Measurements from ENCODE around the gene ZNF22. TPM values are rescaled to one million over a fixed set of nuclear protein-coding genes. Genes with fewer than 3 reads are reported as not detected.

The ZNF22 gene
- total RNA-seq, 1 experiment from 2014 or later: 36.9 TPM

GRCh38 chr10:44995914-44996669 lies 4.6 kb upstream of the ZNF22 start:
- H3K27me3 ChIP-seq (ENCODE audit: insufficient read depth, low read length): no peaks in the 10 kb centered on the region
- no peak overlapping the region for H3K4ac ChIP-seq (ENCODE audit: low read depth, low read length)
- H3K23ac ChIP-seq (ENCODE audit: insufficient read length, low read depth, low read length): no peak overlapping the region
- H2BK20ac ChIP-seq (ENCODE audit: low read depth, low read length, poor library complexity, severe bottlenecking): no peak overlapping the region
- H4K20me1 ChIP-seq (ENCODE audit: control insufficient read depth, insufficient read depth, insufficient read length): no peaks in the 10 kb centered on the region
- H3K4me2 ChIP-seq (ENCODE audit: insufficient read depth, insufficient read length, low read length): no peak overlapping the region
- H2AFZ ChIP-seq (ENCODE audit: low read length): no peak overlapping the region
- H2BK5ac ChIP-seq (ENCODE audit: insufficient read length, low read length): no peak overlapping the region
- H2BK15ac ChIP-seq (ENCODE audit: low read depth, low read length): no peak overlapping the region
- no peak overlapping the region for H3T11ph ChIP-seq (ENCODE audit: low read length)
- no peaks in the 10 kb centered on the region for H3K23me2 ChIP-seq (ENCODE audit: insufficient read length, low read depth, low read length, poor library complexity, severe bottlenecking)
- no peak overlapping the region for H3K14ac ChIP-seq (ENCODE audit: insufficient read depth, low read length)
- no peak overlapping the region for H4K8ac ChIP-seq (replicated peaks; ENCODE audit: insufficient read length, low read depth, low read length)
- H2BK120ac ChIP-seq (ENCODE audit: low read depth, low read length, poor library complexity, severe bottlenecking): no peak overlapping the region
- no peak overlapping the region for H4K5ac ChIP-seq (ENCODE audit: insufficient read length, low read depth, low read length)
- Mint-ChIP-seq H3K4me1 (peaks cover 51 to 55% of the 10 kb centered on the region in 2 experiments), H3K36me3 (ENCODE audit: insufficient read depth in 1 of 3, low read depth in 3 of 3) (peaks cover 3 to 25% (median 5%) of the 10 kb centered on the region in 3 experiments; a peak in 5 of 7 replicates), H3K9me3 (peaks cover 0 to 10% of the 10 kb centered on the region in 2 experiments; a peak in 3 of 5 replicates), H3K27me3 (ENCODE audit: low read depth) (peaks cover 12% of the 10 kb centered on the region), H3K27ac (no peak overlapping the region; a peak in 1 of 7 replicates), H3K4me3 (no peak overlapping the region)
- no peak for DNase-seq
- no peak overlapping the region for H2BK12ac ChIP-seq (ENCODE audit: insufficient read length, low read depth, low read length)
- no peaks in the 10 kb centered on the region for H3K9me3 ChIP-seq (ENCODE audit: control insufficient read depth, low read depth, low read length)
- H3K56ac ChIP-seq (ENCODE audit: insufficient read length, low read depth, low read length): no peak overlapping the region
- H3K18ac ChIP-seq (ENCODE audit: insufficient read length, low read depth, low read length): no peak overlapping the region
- no peaks in the 10 kb centered on the region; the same call in none of the 2 replicates for H3K4me1 ChIP-seq (ENCODE audit: insufficient read depth, low read length)
- no peaks in the 10 kb centered on the region for H3K79me1 ChIP-seq (ENCODE audit: insufficient read depth, low read depth, low read length, poor library complexity, severe bottlenecking)
- WGBS (ENCODE audit: extremely low coverage, insufficient read length, low lambda C conversion rate): no CpG with 5 or more reads among the region's 9 CpGs
- H3K9ac ChIP-seq (ENCODE audit: extremely low read depth, insufficient read length, low read length): no peak overlapping the region
- H3K27ac ChIP-seq (ENCODE audit: insufficient read length, low read depth, low read length): no peak overlapping the region
- no peak overlapping the region for H4K91ac ChIP-seq (ENCODE audit: insufficient read length, low read depth, low read length)
- no peak overlapping the region for H2AK5ac ChIP-seq (ENCODE audit: insufficient read length, low read length)
- H3K79me2 ChIP-seq (ENCODE audit: insufficient read depth, low read length): no peaks in the 10 kb centered on the region
- TF ChIP-seq CTCF (conservative IDR thresholded peaks at IDR 0.05): no peak

Data from H9 (cell line).